Mesothelial cell of epicardium (in vitro differentiated cells): Measurements from ENCODE around the gene RELT. TPM values are rescaled to one million over a fixed set of nuclear protein-coding genes. Genes with fewer than 3 reads are reported as not detected.

Source experiments
- DNase-seq, 2 experiments: peaks; one replicate each; pipeline ENCODE4 v3.0.0; 2021; ENCODE audit warnings: low spot score in 2 of 2; ENCODE audit not compliant: unreplicated experiment in 2 of 2
- H3K27ac Mint-ChIP-seq: 2 replicates; pipeline ENCODE4 v1.8.0; 2021; ENCODE audit warnings: mixed read lengths
- H3K27me3 Mint-ChIP-seq: 2 replicates; pipeline ENCODE4 v1.8.0; 2021; ENCODE audit warnings: low read depth, mixed read lengths
- H3K36me3 Mint-ChIP-seq: 2 replicates; pipeline ENCODE4 v1.8.0; 2021; ENCODE audit warnings: mixed read lengths
- H3K4me1 Mint-ChIP-seq: 2 replicates; pipeline ENCODE4 v1.8.0; 2021; ENCODE audit warnings: mixed read lengths
- H3K4me3 Mint-ChIP-seq: 2 replicates; pipeline ENCODE4 v1.8.0; 2021; ENCODE audit warnings: mild to moderate bottlenecking, moderate library complexity, mixed read lengths
- H3K9me3 Mint-ChIP-seq: 2 replicates; pipeline ENCODE4 v1.8.0; 2021; ENCODE audit warnings: mixed read lengths
- CTCF ChIP-seq: fragments of 200-600 bp; sonication (generic); IDR thresholded peaks from one replicate; pipeline ENCODE4 v1.5.0; 2021; ENCODE audit warnings: antibody characterized with exemption; ENCODE audit not compliant: unreplicated experiment
- total RNA-seq: library from RNA; stranded (reverse); gene quantifications from 3 replicates; pipeline ENCODE4 v1.2.1, GENCODE V29; 2021

RELT gene, protein sequence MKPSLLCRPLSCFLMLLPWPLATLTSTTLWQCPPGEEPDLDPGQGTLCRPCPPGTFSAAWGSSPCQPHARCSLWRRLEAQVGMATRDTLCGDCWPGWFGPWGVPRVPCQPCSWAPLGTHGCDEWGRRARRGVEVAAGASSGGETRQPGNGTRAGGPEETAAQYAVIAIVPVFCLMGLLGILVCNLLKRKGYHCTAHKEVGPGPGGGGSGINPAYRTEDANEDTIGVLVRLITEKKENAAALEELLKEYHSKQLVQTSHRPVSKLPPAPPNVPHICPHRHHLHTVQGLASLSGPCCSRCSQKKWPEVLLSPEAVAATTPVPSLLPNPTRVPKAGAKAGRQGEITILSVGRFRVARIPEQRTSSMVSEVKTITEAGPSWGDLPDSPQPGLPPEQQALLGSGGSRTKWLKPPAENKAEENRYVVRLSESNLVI
- total RNA-seq, result 5.1 to 5.4 TPM (median 5.3 TPM) in 3 replicates

DNA sequence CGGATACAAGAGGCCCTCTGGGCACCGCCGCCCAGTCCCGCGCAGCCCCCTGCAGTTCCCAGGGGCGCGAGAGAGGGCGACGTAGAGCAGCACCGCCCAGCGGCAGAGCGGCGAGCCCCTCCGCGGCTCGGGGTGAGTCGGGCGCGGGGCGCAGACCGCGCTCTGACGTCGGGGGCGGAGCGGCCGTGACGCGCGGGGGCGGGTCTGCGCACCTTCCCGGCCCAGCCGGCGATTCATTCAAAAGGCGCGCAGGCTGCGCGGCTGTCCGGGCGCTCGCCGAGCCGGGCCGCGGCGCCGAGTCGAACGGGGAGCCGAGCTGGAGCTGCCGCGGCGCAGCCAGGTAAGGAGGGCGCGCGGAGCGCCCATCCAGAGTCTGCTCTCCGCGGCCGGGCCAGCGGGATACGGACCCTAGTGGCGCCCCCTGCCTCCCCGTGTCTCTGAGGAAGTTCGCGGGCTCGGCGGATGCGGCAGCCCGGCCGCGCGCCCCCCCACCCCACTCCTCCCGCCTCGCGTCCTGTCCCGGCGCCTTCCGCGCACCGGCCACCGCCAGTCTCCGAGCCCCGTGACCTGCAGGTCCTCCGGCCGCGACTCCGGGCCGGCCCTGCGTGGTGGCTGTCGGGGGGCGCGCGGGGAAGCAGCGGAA is at the start of gene RELT:
TSS of gene RELT (plus strand) at position 240 of the 643 bp plus-strand sequence. CDS start 12,738 bp downstream, outside the sequence.
- H3K9me3 Mint-ChIP-seq, result no peaks in the 10 kb centered on the region
- TF ChIP-seq CTCF, result peak; percentile 82
- H3K27ac Mint-ChIP-seq, result peak within 1 kb of the TSS; percentile 69
- peak; percentile 85 to 98 for DNase-seq
- H3K36me3 Mint-ChIP-seq, result no peaks in the 10 kb centered on the region
- no peaks in the 10 kb centered on the region for H3K27me3 Mint-ChIP-seq
- H3K4me1 Mint-ChIP-seq, result peaks cover 14% of the 10 kb centered on the region
- H3K4me3 Mint-ChIP-seq, result peak within 1 kb of the TSS; percentile 76

GRCh38 chr11:73326929-73327811 is 49.0 kb upstream of the RELT start:
- H3K4me1 Mint-ChIP-seq, result peaks cover 79% of the 10 kb centered on the region
- no peak for DNase-seq
- H3K36me3 Mint-ChIP-seq, result peaks cover 1% of the 10 kb centered on the region
- no peak overlapping the region for H3K4me3 Mint-ChIP-seq
- H3K27me3 Mint-ChIP-seq, result no peaks in the 10 kb centered on the region
- peak overlapping the region; percentile 66 for H3K27ac Mint-ChIP-seq
- H3K9me3 Mint-ChIP-seq, result no peaks in the 10 kb centered on the region
- TF ChIP-seq CTCF, result no peak

GRCh38 chr11:73327812-73328364 is 48.3 kb upstream of the RELT start:
- no peaks in the 10 kb centered on the region for H3K9me3 Mint-ChIP-seq
- no peak overlapping the region for H3K4me3 Mint-ChIP-seq
- H3K4me1 Mint-ChIP-seq, result peaks cover 79% of the 10 kb centered on the region
- no peak for DNase-seq
- peaks cover 1% of the 10 kb centered on the region for H3K36me3 Mint-ChIP-seq
- TF ChIP-seq CTCF, result no peak
- peak overlapping the region; percentile 66 for H3K27ac Mint-ChIP-seq
- no peaks in the 10 kb centered on the region for H3K27me3 Mint-ChIP-seq

- no peak overlapping the region for H3K4me3 Mint-ChIP-seq
- H3K27me3 Mint-ChIP-seq, result no peaks in the 10 kb centered on the region
- TF ChIP-seq CTCF, result no peak
- peaks cover 1% of the 10 kb centered on the region for H3K36me3 Mint-ChIP-seq
- peaks cover 78% of the 10 kb centered on the region for H3K4me1 Mint-ChIP-seq
- peak overlapping the region; percentile 91 for H3K27ac Mint-ChIP-seq
- H3K9me3 Mint-ChIP-seq, result no peaks in the 10 kb centered on the region
- no peak for DNase-seq
Observed at GRCh38 chr11:73330569-73331093, 45.6 kb upstream of the RELT start.
